SK-N-SH (cell line): ENCODE results near the gene SLC30A3. TPM values are rescaled to one million over a fixed set of nuclear protein-coding genes. Genes with fewer than 3 reads are reported as not detected.
A peak's percentile ranks its signal among the peaks of the same experiment; 100 is the strongest.

ENCODE experiments used
- CTCF ChIA-PET: fragments of 300-600, 350-600 bp; formaldehyde crosslinking; extraction: SDS; loops from one replicate; lab custom pipeline; 2021; lab: Yijun Ruan, JAX
- POLR2A ChIA-PET: fragments of 350-600 bp; sonication (Branson Sonifier 250); formaldehyde crosslinking; extraction: SDS; loops from one replicate; lab custom pipeline; 2020; ENCODE audit warnings: antibody characterized with exemption, inconsistent platforms; lab: Yijun Ruan, JAX
- DNase-seq: peaks from one replicate; pipeline ENCODE4 v3.0.0; 2012
- H2AFZ ChIP-seq: fragments of 200-600 bp; sonication (generic); 2 replicates; pipeline ENCODE4 v1.8.1; 2016; ENCODE audit warnings: antibody characterized with exemption, mild to moderate bottlenecking, low read depth
- H3F3A ChIP-seq: fragments of 200-600 bp; sonication (generic); replicated peaks from 2 replicates; pipeline ENCODE3; 2016; ENCODE audit warnings: antibody characterized with exemption, mild to moderate bottlenecking; ENCODE audit not compliant: insufficient read depth
- H3K27ac ChIP-seq, 2 experiments: fragments of 200-500 bp in 1 of 2; fragments of 200-600 bp in 1 of 2; sonication (Bioruptor generic) in 1 of 2; sonication (generic), shearing (Covaris generic) in 1 of 2; 2 replicates each; pipeline versions ENCODE4 v1.5.1 to v1.6.1; 2014 to 2016; ENCODE audit warnings: low read depth in 2 of 2, inconsistent platforms in 1 of 2, low read length in 1 of 2, mild to moderate bottlenecking in 1 of 2, mixed read lengths in 1 of 2
- H3K27me3 ChIP-seq: fragments of 200-600 bp; sonication (generic), shearing (Covaris generic); 2 replicates; pipeline ENCODE4 v1.6.1; 2016; ENCODE audit warnings: mixed run types; ENCODE audit not compliant: insufficient read depth
- H3K36me3 ChIP-seq, 2 experiments: fragments of 200-500 bp in 1 of 2; fragments of 200-600 bp in 1 of 2; sonication (Bioruptor generic) in 1 of 2; sonication (generic) in 1 of 2; replicated peaks in 1 of 2; 2 replicates each; pipeline versions ENCODE3 to v1.5.1; 2014 to 2016; ENCODE audit warnings: low read length in 1 of 2, mild to moderate bottlenecking in 1 of 2; ENCODE audit not compliant: insufficient read depth in 2 of 2, control insufficient read depth in 1 of 2
- H3K4me1 ChIP-seq, 2 experiments: fragments of 200-500 bp in 1 of 2; fragments of 200-600 bp in 1 of 2; sonication (Bioruptor generic) in 1 of 2; sonication (generic), shearing (Covaris generic) in 1 of 2; 2 replicates each; pipeline versions ENCODE4 v1.5.1 to v1.6.1; 2014 to 2016; ENCODE audit warnings: low read depth in 1 of 2, low read length in 1 of 2, mixed run types in 1 of 2; ENCODE audit not compliant: insufficient read depth in 2 of 2, control insufficient read depth in 1 of 2
- H3K4me2 ChIP-seq: fragments of 200-600 bp; sonication (generic), shearing (Covaris generic); 2 replicates; pipeline ENCODE4 v1.6.1; 2017; ENCODE audit warnings: mixed run types
- H3K4me3 ChIP-seq, 2 experiments: fragments of 200-500 bp in 1 of 2; fragments of 200-600 bp in 1 of 2; sonication (Bioruptor generic) in 1 of 2; sonication (generic), shearing (Covaris generic) in 1 of 2; 2 replicates each; pipeline versions ENCODE4 v1.5.1 to v1.8.1; 2014 to 2016; ENCODE audit warnings: low read depth in 2 of 2, inconsistent platforms in 1 of 2, low read length in 1 of 2, mild to moderate bottlenecking in 1 of 2, mixed read lengths in 1 of 2, moderate library complexity in 1 of 2
- H3K79me2 ChIP-seq: fragments of 200-600 bp; sonication (generic); 2 replicates; pipeline ENCODE4 v1.8.1; 2017; ENCODE audit warnings: mild to moderate bottlenecking; ENCODE audit not compliant: insufficient read depth
- H3K9ac ChIP-seq: fragments of 200-600 bp; sonication (generic); 2 replicates; pipeline ENCODE4 v1.6.1; 2017; ENCODE audit warnings: mixed run types
- H3K9me2 ChIP-seq: fragments of 200-600 bp; sonication (generic); 2 replicates; pipeline ENCODE4 v1.6.1; 2017; ENCODE audit warnings: mixed run types
- H3K9me3 ChIP-seq: fragments of 200-600 bp; sonication (generic); 2 replicates; pipeline ENCODE4 v1.6.1; 2017; ENCODE audit warnings: mixed run types, mild to moderate bottlenecking, moderate library complexity
- H4K20me1 ChIP-seq: fragments of 200-600 bp; sonication (generic); 2 replicates; pipeline ENCODE4 v1.6.1; 2017; ENCODE audit warnings: mild to moderate bottlenecking, mixed run types; ENCODE audit not compliant: insufficient read depth
- EZH2phosphoT487 ChIP-seq: fragments of 200-600 bp; sonication (generic); IDR thresholded peaks from 2 replicates; pipeline ENCODE4 v1.6.1; 2017; ENCODE audit warnings: low read depth, mixed run types, mild to moderate bottlenecking, antibody characterized with exemption, moderate library complexity, borderline replicate concordance
- FOXJ3 ChIP-seq: sonication (generic); formaldehyde crosslinking; IDR thresholded peaks from 2 replicates; pipeline ENCODE4 v1.5.1; 2020; ENCODE audit warnings: mild to moderate bottlenecking, missing genetic modification reagents
- FOXM1 ChIP-seq: IDR thresholded peaks from 2 replicates; pipeline ENCODE4 v1.4.0; 2012; ENCODE audit warnings: low read depth, mild to moderate bottlenecking
- MXI1 ChIP-seq: IDR thresholded peaks from 2 replicates; pipeline ENCODE4 v1.6.1; 2012; ENCODE audit warnings: mild to moderate bottlenecking, low read depth, low read length, improper control_type of control experiment
- NRF1 ChIP-seq: IDR thresholded peaks from 2 replicates; pipeline ENCODE4 v1.6.1; 2012; ENCODE audit warnings: low read depth, mild to moderate bottlenecking, low read length
- POLR2AphosphoS5 ChIP-seq: IDR thresholded peaks from 2 replicates; pipeline ENCODE4 v1.6.1; 2012; ENCODE audit warnings: low read depth, low read length
- RAD21 ChIP-seq: IDR thresholded peaks from 2 replicates; pipeline ENCODE4 v1.6.1; 2012; ENCODE audit warnings: mild to moderate bottlenecking, low read length
- TCF12 ChIP-seq: IDR thresholded peaks from 2 replicates; pipeline ENCODE4 v1.4.0; 2012
- TEAD4 ChIP-seq: IDR thresholded peaks from 2 replicates; pipeline ENCODE4 v1.4.0; 2012; ENCODE audit warnings: mild to moderate bottlenecking, borderline replicate concordance; ENCODE audit not compliant: insufficient read depth
- USF1 ChIP-seq: IDR thresholded peaks from 2 replicates; pipeline ENCODE4 v1.4.0; 2012; ENCODE audit warnings: low read depth, borderline replicate concordance
- YY1 ChIP-seq: IDR thresholded peaks from 2 replicates; pipeline ENCODE4 v1.4.0; 2012; ENCODE audit warnings: low read depth, mild to moderate bottlenecking
- WGBS: methylation state at CpG from one replicate; pipeline ENCODE4 v1.1.6; 2017; ENCODE audit warnings: low lambda C conversion rate; 5-methylcytosine and 5-hydroxymethylcytosine counted together
- polyA plus RNA-seq, 3 experiments: library from polyadenylated mRNA; depleted of rRNA; stranded (reverse); fragments of >200 nt; gene quantifications; 2 replicates each; pipeline ENCODE4 v1.2.3, GENCODE V29; 2012
- TF ChIP-seq, protein P1 (sequence below): fragments of 200-600 bp; sonication (generic); IDR thresholded peaks from 2 replicates; pipeline ENCODE4 v1.6.1; 2017; ENCODE audit warnings: antibody characterized with exemption, mild to moderate bottlenecking, moderate library complexity
- TF ChIP-seq, protein P2 (sequence below): IDR thresholded peaks from 2 replicates; pipeline ENCODE4 v1.4.0; 2012; ENCODE audit warnings: low read depth

SLC30A3 gene
- 0.68 and 1.1 TPM in 2 replicates for polyA plus RNA-seq (2012; rRNA removed)
- 0.36 and 0.41 TPM in 2 replicates for polyA plus RNA-seq (2012; cell fraction: cytosol; rRNA removed)
- polyA plus RNA-seq (2012; cell fraction: nucleus; rRNA removed): 1.4 and 1.5 TPM in 2 replicates

GRCh38 chr2:27262379-27263286 lies at the start of gene SLC30A3:
SLC30A3 (minus strand) TSS chr2:27263047; CDS start chr2:27262906, 141 bp downstream.
- H2AFZ ChIP-seq: peak within 1 kb of the TSS; percentile 85; the same call in 1 of the 2 replicates
- H3K9me2 ChIP-seq: no peaks in the 10 kb centered on the region
- no peaks in the 10 kb centered on the region for H3K9me3 ChIP-seq
- peak within 1 kb of the TSS; percentile 49 to 65 for H3K4me3 ChIP-seq
- peak; percentile 97 for DNase-seq
- H3F3A ChIP-seq: peaks cover 6% of the 10 kb centered on the region
- H3K79me2 ChIP-seq: no peaks in the 10 kb centered on the region
- H3K27ac ChIP-seq: no peak within 1 kb of the TSS
- peak within 1 kb of the TSS; percentile 19; the same call in 1 of the 2 replicates for H3K9ac ChIP-seq
- CTCF ChIA-PET: interaction anchor here (0.6 to 14.1 kb wide), 14 partner anchors 10 to 163 kb away, joined by 3 to 392 read pairs (median 4); partner anchors contain the start of gene TRIM54
- peaks cover 68% of the 10 kb centered on the region for H3K27me3 ChIP-seq
- TF ChIP-seq EZH2phosphoT487: peak; percentile 91; the same call in 1 of the 2 replicates
- TF ChIP-seq MXI1: no peak
- TF ChIP-seq, protein P1, sequence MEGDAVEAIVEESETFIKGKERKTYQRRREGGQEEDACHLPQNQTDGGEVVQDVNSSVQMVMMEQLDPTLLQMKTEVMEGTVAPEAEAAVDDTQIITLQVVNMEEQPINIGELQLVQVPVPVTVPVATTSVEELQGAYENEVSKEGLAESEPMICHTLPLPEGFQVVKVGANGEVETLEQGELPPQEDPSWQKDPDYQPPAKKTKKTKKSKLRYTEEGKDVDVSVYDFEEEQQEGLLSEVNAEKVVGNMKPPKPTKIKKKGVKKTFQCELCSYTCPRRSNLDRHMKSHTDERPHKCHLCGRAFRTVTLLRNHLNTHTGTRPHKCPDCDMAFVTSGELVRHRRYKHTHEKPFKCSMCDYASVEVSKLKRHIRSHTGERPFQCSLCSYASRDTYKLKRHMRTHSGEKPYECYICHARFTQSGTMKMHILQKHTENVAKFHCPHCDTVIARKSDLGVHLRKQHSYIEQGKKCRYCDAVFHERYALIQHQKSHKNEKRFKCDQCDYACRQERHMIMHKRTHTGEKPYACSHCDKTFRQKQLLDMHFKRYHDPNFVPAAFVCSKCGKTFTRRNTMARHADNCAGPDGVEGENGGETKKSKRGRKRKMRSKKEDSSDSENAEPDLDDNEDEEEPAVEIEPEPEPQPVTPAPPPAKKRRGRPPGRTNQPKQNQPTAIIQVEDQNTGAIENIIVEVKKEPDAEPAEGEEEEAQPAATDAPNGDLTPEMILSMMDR: peak; percentile 26
- H3K36me3 ChIP-seq: no peaks in the 10 kb centered on the region
- WGBS: 1% methylated on average over 43 of the region's 96 CpGs
- H4K20me1 ChIP-seq: no peaks in the 10 kb centered on the region
- H3K4me2 ChIP-seq: peak within 1 kb of the TSS; percentile 84
- POLR2A ChIA-PET: interaction anchor here (0.6 to 0.7 kb wide), 2 partner anchors 108 to 664 kb away, joined by 3 read pairs; no protein-coding TSS in a partner anchor
- peaks cover 6 to 28% of the 10 kb centered on the region in 2 experiments; a peak in 1 of 4 replicates for H3K4me1 ChIP-seq

GRCh38 chr2:27312152-27312551 lies 49.3 kb upstream of the SLC30A3 start:
- Histone ChIP-seq H3K9ac (no peak overlapping the region), H3K4me2 (no peak overlapping the region), H4K20me1 (peaks cover 10% of the 10 kb centered on the region; the same call in 1 of the 2 replicates), H3F3A (no peaks in the 10 kb centered on the region), H3K36me3 (peaks cover 5 to 19% of the 10 kb centered on the region in 2 experiments), H3K27me3 (peaks cover 8% of the 10 kb centered on the region; the same call in 1 of the 2 replicates), H3K9me2 (no peaks in the 10 kb centered on the region), H3K27ac (no peak overlapping the region), H3K4me3 (no peak overlapping the region), H3K79me2 (no peaks in the 10 kb centered on the region), H3K4me1 (peaks cover 0 to 22% of the 10 kb centered on the region in 2 experiments; a peak in 1 of 4 replicates), H3K9me3 (no peaks in the 10 kb centered on the region), H2AFZ (no peak overlapping the region)
- POLR2A ChIA-PET: interaction anchor here (1.7 kb wide), 1 partner anchor 44 kb away, joined by 6 read pairs; the partner anchor contains the start of gene GTF3C2
- WGBS: 98% methylated on average over 3 of the region's 3 CpGs
- TF ChIP-seq NRF1 (no peak), POLR2AphosphoS5 (no peak), MXI1 (no peak), FOXM1 (no peak), FOXJ3 (no peak), TEAD4 (no peak), USF1 (no peak), TCF12 (no peak), RAD21 (no peak), YY1 (no peak)
- TF ChIP-seq, protein P2, sequence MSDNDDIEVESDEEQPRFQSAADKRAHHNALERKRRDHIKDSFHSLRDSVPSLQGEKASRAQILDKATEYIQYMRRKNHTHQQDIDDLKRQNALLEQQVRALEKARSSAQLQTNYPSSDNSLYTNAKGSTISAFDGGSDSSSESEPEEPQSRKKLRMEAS: no peak
- no peak for DNase-seq
- CTCF ChIA-PET: interaction anchor here (1.0 to 5.2 kb wide), 5 partner anchors 8 to 61 kb away, joined by 3 to 43 read pairs (median 8); no protein-coding TSS in a partner anchor
